ENCODE measurements around the gene DGKB. TPM values are rescaled to one million over a fixed set of nuclear protein-coding genes. Genes with fewer than 3 reads are reported as not detected.

DGKB gene
- polyA plus RNA-seq, 1 of the 3 experiments (the other 2 are of a cell fraction), result 2.1 TPM

DNA sequence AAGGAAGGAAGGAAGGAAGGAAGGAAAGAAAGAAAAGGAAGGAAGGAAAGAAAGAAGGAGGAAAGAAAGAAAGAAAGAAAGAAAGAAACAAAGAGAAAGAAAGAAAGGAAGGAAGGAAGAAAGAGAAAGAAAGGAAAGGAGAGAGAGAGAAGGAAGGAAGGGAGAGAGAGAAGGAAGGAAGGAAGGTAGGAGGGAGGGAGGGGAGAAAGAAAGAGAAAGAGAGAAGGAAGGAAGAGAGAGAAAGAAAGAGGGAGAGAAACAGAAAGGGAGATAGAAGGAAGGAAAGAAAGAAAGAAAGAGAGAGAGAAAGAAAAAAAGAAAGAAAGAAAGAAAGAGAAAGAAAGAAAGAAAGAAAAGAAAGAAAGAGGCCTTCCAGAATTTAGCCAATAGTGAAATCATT lies 204.9 kb downstream of the DGKB start:
- Histone ChIP-seq H3K36me3 (replicated peaks in 1 of 2; ENCODE audit: control insufficient read depth in 1 of 2, insufficient read depth in 2 of 2, low read length in 1 of 2) (peaks cover 0 to 6% of the 10 kb centered on the region in 2 experiments), H2AFZ (ENCODE audit: low read depth) (no peak overlapping the region), H4K20me1 (ENCODE audit: insufficient read depth) (no peaks in the 10 kb centered on the region), H3K4me1 (ENCODE audit: control insufficient read depth in 1 of 2, insufficient read depth in 2 of 2, low read depth in 1 of 2, low read length in 1 of 2) (no peaks in the 10 kb centered on the region; a peak in 1 of 4 replicates), H3K27ac (ENCODE audit: low read depth in 2 of 2, low read length in 1 of 2) (no peak overlapping the region), H3K4me2 (no peak overlapping the region), H3K9ac (no peak overlapping the region), H3F3A (replicated peaks; ENCODE audit: insufficient read depth) (no peaks in the 10 kb centered on the region), H3K9me3 (no peaks in the 10 kb centered on the region; the same call in 1 of the 2 replicates), H3K27me3 (ENCODE audit: insufficient read depth) (no peaks in the 10 kb centered on the region), H3K79me2 (ENCODE audit: insufficient read depth) (no peaks in the 10 kb centered on the region), H3K9me2 (no peaks in the 10 kb centered on the region), H3K4me3 (ENCODE audit: low read depth in 2 of 2, low read length in 1 of 2) (no peak overlapping the region)
- no peak for TF ChIP-seq GABPA (IDR thresholded peaks at IDR 0.05; ENCODE audit: low read depth)
- TF ChIP-seq TAF1 (IDR thresholded peaks at IDR 0.05; ENCODE audit: borderline replicate concordance, low read depth, low read length), result no peak
- no peak for TF ChIP-seq USF2 (IDR thresholded peaks at IDR 0.05; ENCODE audit: borderline replicate concordance, low read depth, low read length)
- no peak for TF ChIP-seq CHD2 (IDR thresholded peaks at IDR 0.05; ENCODE audit: low read length, partially characterized antibody)
- TF ChIP-seq GATA2 (CRISPR knock-in tag; IDR thresholded peaks at IDR 0.05), result no peak
- TF ChIP-seq RAD21 (IDR thresholded peaks at IDR 0.05; ENCODE audit: low read length), result no peak
- no peak for TF ChIP-seq FOXJ3 (CRISPR knock-in tag; IDR thresholded peaks at IDR 0.05)
- no peak for TF ChIP-seq JUND (IDR thresholded peaks at IDR 0.05)
- TF ChIP-seq MAX (IDR thresholded peaks at IDR 0.05; ENCODE audit: low read depth), result no peak
- no peak for TF ChIP-seq FOSL2 (IDR thresholded peaks at IDR 0.05; ENCODE audit: borderline replicate concordance, low read depth)
- TF ChIP-seq SMC3 (IDR thresholded peaks at IDR 0.05; ENCODE audit: low read depth, low read length), result no peak
- TF ChIP-seq NRF1 (IDR thresholded peaks at IDR 0.05; ENCODE audit: low read depth, low read length), result no peak
- TF ChIP-seq TCF12 (IDR thresholded peaks at IDR 0.05), result no peak
- TF ChIP-seq MEF2A (IDR thresholded peaks at IDR 0.05; ENCODE audit: borderline replicate concordance, low read depth), result no peak
- TF ChIP-seq RFX5 (IDR thresholded peaks at IDR 0.05; ENCODE audit: low read length), result no peak
- TF ChIP-seq REST (IDR thresholded peaks at IDR 0.05; ENCODE audit: low read depth, low read length), result no peak
- no peak for TF ChIP-seq POLR2AphosphoS5 (IDR thresholded peaks at IDR 0.05; ENCODE audit: low read depth, low read length)
- TF ChIP-seq ELF1 (IDR thresholded peaks at IDR 0.05), result no peak
- no peak for TF ChIP-seq MXI1 (IDR thresholded peaks at IDR 0.05; ENCODE audit: low read depth, low read length)
- ChIA-PET CTCF (interaction anchor here (0.6 to 2.1 kb wide), 12 partner anchors 8 to 1846 kb away, joined by 3 to 9 read pairs (median 3); no protein-coding TSS in a partner anchor), POLR2A (no interaction called here)
- no peak for DNase-seq

Measured in SK-N-SH (cell line).